Neural crest cell (in vitro differentiated cells): ENCODE measurements around the gene FAM111B. TPM values are rescaled to one million over a fixed set of nuclear protein-coding genes. Genes with fewer than 3 reads are reported as not detected.
"Not testable (repeated sequence)": the region's sequence is repeated elsewhere in the genome, so short reads cannot be mapped to it uniquely, and the experiment has no call there.

Source experiments
- DNase-seq: peaks from one replicate; pipeline ENCODE4 v3.0.0; 2021; ENCODE audit warnings: low read depth, mixed read lengths, low spot score
- H3K27ac Mint-ChIP-seq: one replicate; pipeline ENCODE4 v1.8.0; 2021; ENCODE audit warnings: mild to moderate bottlenecking, mixed read lengths; ENCODE audit not compliant: unreplicated experiment
- H3K27me3 Mint-ChIP-seq: 2 replicates; pipeline ENCODE4 v1.8.0; 2021; ENCODE audit warnings: low read depth, mild to moderate bottlenecking, mixed read lengths
- H3K36me3 Mint-ChIP-seq: 2 replicates; pipeline ENCODE4 v1.8.0; 2021; ENCODE audit warnings: low read depth, mild to moderate bottlenecking, mixed read lengths
- H3K4me1 Mint-ChIP-seq: 2 replicates; pipeline ENCODE4 v1.8.0; 2021; ENCODE audit warnings: mixed read lengths
- H3K4me3 Mint-ChIP-seq: one replicate; pipeline ENCODE4 v1.8.0; 2021; ENCODE audit warnings: mild to moderate bottlenecking, mixed read lengths
- H3K9me3 Mint-ChIP-seq: 2 replicates; pipeline ENCODE4 v1.8.0; 2021; ENCODE audit warnings: mixed read lengths
- CTCF ChIP-seq: fragments of 200-600 bp; sonication (generic); conservative IDR thresholded peaks from 2 replicates; pipeline ENCODE4 v1.5.0; 2021; ENCODE audit warnings: antibody characterized with exemption, mild to moderate bottlenecking
- total RNA-seq: library from RNA; stranded (reverse); gene quantifications from 2 replicates; pipeline ENCODE4 v1.2.1, GENCODE V29; 2021

Gene FAM111B
- total RNA-seq, 1 donor from 2014 or later: 35.4 TPM

DNA sequence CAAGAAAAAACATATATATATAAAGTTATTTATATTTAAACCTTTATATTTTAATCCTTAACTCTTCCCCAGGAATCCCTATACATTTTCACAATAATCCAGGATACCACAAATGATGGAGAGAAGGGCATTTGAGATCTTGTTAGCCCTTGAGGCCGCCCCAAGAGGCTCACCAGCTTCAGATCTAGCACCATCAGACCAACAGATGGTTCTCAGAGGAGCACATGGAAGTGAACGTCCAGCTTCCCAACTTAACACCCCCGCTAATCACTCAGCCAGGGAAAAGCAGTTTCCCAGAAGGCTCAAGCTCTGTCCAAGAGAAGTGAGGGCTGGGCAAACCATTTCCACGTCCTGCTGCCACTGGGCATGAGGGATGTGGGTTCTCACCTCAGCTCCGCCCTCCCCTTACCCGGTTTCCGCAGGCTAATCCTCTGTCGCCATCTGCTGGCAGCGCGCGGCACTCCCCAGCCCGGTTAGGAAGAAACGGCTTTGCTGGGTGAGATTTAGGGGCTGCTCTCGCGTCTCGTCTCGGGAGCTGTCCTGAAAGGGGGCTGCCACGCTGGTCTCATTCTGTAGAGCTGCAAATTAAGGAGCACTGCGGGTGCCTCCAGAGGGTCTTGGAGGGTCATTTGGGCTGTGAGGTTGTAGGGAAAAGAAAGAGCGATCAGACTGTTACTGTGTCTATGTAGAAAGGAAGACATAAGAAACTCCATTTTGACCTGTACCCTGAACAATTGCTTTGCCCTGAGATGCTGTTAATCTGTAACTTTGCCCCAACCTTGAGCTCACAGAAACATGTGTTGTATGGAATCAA lies 28.8 kb downstream of the FAM111B start:
- Mint-ChIP-seq H3K9me3 (peaks cover 10% of the 10 kb centered on the region), H3K36me3 (peaks cover 26% of the 10 kb centered on the region), H3K27ac (peak overlapping the region; percentile 92), H3K4me3 (no peak overlapping the region), H3K27me3 (no peaks in the 10 kb centered on the region), H3K4me1 (peaks cover 4% of the 10 kb centered on the region)
- peak; percentile 91 for DNase-seq
- TF ChIP-seq CTCF: peak; percentile 98

DNA sequence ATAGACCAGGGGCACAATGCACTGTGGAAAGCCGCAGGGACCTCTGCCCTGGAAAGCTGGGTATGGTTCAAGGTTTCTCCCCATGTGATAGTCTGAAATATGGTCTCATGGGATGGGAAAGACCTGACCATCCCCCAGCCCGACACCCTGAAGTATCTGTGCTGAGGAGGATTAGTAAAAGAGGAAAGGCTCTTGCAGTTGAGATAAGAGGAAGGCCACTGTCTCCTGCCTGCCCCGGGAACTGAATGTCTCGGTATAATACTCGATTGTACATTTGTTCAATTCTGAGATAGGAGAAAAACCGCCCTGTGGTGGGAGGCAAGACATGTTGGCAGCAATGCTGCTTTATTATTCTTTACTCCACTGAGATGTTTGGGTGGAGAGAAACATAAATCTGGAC lies 29.5 kb downstream of the FAM111B start:
- not testable (repeated sequence) for H3K9me3 Mint-ChIP-seq, H3K4me1 Mint-ChIP-seq, H3K27ac Mint-ChIP-seq, DNase-seq, H3K4me3 Mint-ChIP-seq, H3K27me3 Mint-ChIP-seq
- H3K36me3 Mint-ChIP-seq: peaks cover 23% of the 10 kb centered on the region

DNA sequence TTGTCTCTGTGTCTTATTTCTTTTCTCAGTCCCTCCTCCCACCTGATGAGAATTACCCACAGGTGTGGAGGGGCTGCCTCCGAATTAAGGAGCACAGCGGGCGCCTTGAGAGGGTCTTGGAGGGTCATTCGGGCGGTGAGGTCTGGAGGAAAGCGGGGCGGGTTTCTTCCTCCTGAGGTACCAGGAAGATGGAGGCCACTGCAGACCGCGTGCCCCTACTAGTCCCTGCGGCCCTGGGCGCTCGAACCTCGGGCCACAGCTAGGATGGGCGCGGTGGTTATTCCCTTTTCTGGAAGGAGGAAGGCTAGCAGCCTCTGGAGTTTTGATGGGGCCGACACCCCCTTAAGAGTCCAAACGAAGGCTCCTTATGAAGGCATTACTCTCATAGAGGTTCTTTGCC lies 30.2 kb downstream of the FAM111B start:
- no peak for DNase-seq
- H3K4me1 Mint-ChIP-seq: peaks cover 9% of the 10 kb centered on the region
- H3K27me3 Mint-ChIP-seq: peaks cover 1% of the 10 kb centered on the region
- peaks cover 6% of the 10 kb centered on the region for H3K9me3 Mint-ChIP-seq
- peaks cover 18% of the 10 kb centered on the region for H3K36me3 Mint-ChIP-seq
- no peak overlapping the region for H3K27ac Mint-ChIP-seq
- H3K4me3 Mint-ChIP-seq: no peak overlapping the region
- TF ChIP-seq CTCF: no peak

GRCh38 chr11:59138643-59139042 lies 31.6 kb downstream of the FAM111B start:
- peaks cover 6% of the 10 kb centered on the region for H3K36me3 Mint-ChIP-seq
- no peak overlapping the region for H3K4me3 Mint-ChIP-seq
- H3K4me1 Mint-ChIP-seq: peaks cover 23% of the 10 kb centered on the region
- H3K27me3 Mint-ChIP-seq: peaks cover 15% of the 10 kb centered on the region
- no peak for TF ChIP-seq CTCF
- DNase-seq: no peak
- H3K9me3 Mint-ChIP-seq: no peaks in the 10 kb centered on the region
- H3K27ac Mint-ChIP-seq: no peak overlapping the region

GRCh38 chr11:59141191-59141590 lies 34.2 kb downstream of the FAM111B start:
- Mint-ChIP-seq H3K36me3 (no peaks in the 10 kb centered on the region), H3K4me1 (peaks cover 37% of the 10 kb centered on the region), H3K4me3 (peak overlapping the region; percentile 47), H3K27ac (no peak overlapping the region), H3K27me3 (peaks cover 32% of the 10 kb centered on the region), H3K9me3 (no peaks in the 10 kb centered on the region)
- no peak for TF ChIP-seq CTCF
- DNase-seq: no peak

DNA sequence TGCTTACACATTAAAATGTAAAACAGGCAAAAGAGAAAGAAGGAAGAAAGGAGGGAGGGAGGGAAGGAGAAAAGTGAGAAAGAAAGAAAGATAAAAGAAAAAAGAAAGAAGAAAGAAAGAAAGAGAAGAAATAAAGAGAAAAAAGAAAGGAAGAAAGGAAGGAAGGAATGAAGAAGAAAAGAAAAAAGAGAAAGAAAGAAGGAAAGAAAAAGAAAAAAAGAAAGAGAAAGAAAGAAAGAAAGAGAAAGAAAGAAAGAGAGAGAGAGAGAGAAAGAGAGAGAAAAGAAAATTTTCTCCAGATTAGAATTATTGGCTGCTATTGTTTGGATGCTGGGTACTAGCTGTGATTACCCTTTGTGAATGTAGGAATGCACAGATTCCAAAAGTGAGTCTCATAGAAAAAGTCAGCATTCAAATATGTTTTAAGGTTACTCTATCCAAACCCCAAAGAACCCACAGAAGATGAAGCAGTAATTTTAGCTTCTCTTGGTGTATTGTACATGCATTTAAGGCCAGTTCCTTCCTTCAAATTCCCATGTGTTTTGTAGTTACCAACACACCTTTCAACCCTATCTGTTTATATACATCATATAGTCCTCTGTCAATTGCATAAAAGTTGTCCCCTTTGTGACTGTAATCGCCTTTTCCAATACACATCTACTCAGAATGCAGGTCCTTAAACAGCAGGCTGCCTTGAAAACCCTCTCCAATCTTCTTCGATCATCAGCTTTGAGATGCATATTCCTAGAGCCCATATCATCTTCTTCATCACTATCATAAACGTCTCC lies 34.8 kb downstream of the FAM111B start:
- TF ChIP-seq CTCF: no peak
- H3K27ac Mint-ChIP-seq: no peak overlapping the region
- peaks cover 32% of the 10 kb centered on the region for H3K27me3 Mint-ChIP-seq
- H3K9me3 Mint-ChIP-seq: no peaks in the 10 kb centered on the region
- no peak for DNase-seq
- peaks cover 36% of the 10 kb centered on the region for H3K4me1 Mint-ChIP-seq
- H3K4me3 Mint-ChIP-seq: peak overlapping the region; percentile 95
- H3K36me3 Mint-ChIP-seq: no peaks in the 10 kb centered on the region
